CD4-positive, alpha-beta T cell treated with Interleukin-15 for 1 hour (primary cell): Measurements from ENCODE around the gene REXO4.

Experiments
- DNase-seq: peaks from one replicate; pipeline ENCODE4 v3.0.0-alpha.2; 2020

The REXO4 gene

DNA sequence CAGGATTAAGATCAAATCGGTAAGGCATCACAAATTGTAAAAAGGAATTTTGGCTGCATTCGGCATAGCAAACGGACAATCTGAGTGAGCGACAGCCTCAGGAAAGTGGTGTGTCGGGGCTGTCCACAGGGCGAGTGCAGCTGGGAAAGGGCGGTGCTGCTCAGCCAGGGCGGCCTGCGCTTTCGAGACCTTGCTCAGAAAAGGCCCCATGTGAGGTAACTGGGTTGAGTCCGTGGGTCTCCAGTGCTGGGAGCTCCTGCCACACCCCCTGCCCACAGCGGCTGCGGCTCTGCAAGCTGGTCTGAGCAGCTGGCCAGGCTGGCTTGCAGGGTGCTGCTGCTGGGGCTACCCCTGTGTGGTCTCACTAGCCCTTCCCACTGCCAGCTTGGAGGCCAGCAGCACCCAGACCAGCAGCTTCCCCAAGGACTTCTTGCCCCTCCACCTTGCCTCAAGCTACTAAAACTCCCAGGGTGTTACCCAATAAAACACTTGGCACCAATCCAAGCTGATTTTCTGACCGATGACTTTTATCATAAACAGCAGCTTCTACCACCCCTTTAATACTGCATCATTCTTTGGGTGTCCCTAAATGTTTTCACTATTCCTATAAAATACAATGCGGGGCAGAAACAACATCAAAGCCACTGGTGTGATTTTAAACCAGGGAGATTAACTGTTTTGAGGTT is 55.3 kb downstream of the REXO4 start:
- DNase-seq: no peak

DNA sequence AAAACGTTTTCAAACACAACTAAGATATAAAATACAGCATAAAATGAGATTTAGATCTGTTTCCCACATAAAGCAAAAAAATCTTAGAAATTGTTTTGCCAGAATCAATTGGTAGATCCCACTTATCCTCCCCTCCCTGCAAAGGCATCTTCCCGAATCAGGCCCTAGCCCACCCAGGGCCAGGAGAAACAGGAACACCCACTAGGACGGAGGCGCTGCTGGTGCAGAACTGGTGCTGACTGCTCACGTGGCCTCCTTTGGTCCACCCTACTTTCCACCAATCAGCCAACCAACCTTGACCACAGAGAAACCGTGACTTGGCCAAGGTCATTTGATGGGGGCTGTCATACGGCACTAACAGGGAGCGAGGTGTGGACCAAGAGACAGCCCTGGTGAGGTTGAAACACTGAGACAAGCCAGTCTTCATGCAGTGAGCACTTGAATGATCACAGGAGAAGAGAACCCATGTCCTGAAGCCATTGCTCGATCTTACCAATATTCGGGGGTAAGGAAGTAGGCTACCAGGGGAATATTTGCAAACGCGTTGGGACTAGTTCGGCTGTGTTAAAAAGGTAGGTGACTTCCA is 56.2 kb downstream of the REXO4 start:
- DNase-seq: no peak

DNA sequence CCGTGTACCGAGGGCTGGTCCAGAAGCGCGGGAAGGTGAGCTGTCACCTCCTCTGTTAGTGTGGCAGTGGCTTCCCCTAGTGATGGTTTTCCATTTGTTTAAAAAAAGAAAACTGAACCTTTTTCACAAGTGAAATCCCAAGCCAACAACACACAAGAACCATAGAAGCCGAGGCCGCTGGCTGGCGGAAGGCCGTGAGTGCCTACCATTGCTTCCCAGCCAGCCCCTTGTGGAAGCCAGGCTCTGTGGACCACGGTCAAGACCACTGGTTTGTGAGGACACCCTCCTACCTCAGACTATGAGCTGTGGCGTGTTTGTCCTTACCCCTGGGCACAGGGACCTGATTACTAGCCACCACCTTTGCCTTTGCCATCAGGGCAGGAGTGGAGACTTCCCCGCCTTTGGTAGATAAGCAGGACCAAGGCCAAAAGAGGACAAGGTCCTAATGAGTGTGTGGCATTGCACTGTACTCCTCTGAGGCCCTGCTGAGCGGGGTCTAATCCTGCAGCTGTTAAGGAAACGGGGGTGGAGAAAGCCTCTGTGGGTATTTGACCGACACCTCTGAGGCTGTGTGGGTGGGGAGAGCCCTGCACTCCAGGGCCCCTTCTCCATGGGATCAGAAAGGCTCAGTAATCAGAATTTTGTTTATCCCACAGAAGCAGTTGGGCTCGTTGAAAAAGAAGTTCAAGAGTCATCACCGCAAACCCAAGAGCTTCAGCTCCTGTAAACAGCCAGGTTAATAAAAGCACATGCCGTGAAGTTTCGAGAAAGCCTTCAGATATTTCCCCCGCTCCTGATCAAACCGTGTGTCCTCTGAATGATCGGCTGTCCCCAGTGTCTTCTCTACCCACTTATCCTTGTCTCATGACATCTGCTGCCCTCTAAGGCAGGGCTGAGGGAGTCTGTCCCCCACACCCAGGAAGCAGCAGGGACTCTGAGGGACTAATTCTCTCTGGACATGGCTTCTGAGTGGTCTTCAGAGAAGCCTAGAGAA is 57.1 kb downstream of the REXO4 start:
- DNase-seq: no peak

DNA sequence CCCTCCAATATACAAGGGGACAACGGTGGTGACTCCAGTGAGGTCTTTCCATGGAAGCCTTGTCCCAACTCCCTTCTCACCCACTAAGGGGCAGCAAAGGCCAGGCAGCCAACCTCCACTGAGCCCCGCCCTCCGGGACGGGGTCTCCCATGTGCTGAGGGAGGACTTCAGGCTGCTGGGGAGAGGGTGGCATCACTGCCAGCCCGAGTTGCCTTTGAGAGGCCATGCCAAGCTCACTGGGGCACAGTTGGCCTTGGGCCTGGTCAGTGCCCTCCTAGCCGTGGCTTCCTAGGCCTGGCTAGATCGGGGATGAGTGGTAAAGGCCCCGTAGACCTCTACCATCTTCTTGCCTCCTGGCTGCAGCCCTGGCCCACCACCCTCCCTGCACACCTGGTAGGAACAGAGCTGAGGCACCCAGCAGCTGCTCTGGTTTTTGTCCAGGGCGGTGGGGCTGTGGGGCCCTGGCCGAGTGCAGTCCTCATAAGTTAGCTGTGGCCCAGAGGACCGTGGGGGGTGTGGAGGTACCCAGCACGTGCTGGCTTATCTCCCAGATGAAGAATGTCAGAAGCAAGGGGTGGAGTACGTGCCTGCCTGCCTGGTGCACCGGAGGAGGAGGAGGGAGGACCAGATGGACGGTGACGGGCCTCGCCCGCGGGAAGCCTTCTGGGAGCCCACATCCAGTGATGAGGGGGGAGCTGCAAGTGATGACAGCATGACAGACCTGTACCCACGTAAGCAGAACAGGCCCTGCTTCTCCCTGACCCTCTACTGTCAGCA is 58.2 kb downstream of the REXO4 start:
- DNase-seq: no peak

DNA sequence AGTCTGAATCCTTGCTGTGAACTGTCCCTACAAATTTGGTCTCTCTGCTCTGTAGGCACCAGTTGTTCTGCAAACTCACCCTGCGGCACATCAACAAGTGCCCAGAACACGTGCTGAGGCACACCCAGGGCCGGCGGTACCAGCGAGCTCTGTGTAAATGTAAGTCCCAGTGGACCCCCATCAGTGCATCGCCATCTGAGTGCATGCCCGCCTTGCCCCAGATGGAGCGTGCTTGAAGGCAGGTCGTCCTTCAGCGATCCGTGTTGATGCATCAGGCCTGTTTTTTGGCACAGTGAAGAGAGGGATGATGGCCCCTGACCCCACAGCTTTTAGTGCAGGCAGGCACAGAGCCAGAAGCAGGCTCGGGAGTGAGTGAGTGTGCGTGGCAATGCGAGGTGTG is 60.2 kb downstream of the REXO4 start:
- DNase-seq: no peak

DNA sequence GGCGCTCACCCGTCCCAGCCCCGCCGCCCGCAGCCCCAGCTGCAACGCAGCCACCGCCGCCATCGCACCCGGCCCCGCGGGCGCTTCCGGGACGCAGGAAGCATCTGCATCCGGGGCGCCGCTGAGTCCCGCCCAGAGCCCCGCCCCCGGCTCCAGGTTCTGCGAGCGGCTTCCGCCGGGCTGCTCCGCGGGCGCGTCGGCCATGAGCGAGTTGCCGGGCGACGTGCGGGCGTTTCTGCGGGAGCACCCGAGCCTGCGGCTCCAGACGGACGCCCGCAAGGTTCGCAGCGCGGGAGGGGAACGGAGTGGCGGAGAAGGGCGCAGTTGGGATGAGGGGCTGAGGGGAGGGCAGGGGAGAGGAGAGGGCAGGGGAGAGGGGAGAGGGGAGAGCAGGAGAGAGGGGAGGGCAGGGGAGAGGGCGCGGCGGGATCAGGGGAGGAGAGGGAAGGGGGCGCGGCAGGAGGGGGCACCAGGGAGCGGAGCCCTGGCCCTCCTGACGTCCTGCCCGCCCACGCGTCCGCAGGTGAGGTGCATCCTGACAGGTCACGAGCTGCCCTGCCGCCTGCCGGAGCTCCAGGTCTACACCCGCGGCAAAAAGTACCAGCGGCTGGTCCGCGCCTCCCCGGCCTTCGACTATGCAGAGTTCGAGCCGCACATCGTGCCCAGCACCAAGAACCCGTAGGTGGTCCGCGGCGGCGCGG is 61.3 kb downstream of the REXO4 start, which contains the start of the genes SURF1 and SURF2:
SURF1 (minus strand) TSS at position 97 of the 701 bp plus-strand sequence; CDS start at position 63, 34 bp downstream.
SURF2 (plus strand) TSS at position 160 of the 701 bp plus-strand sequence; CDS start at position 203, 43 bp downstream.
- DNase-seq: peak; percentile 88
